Left lung (tissue), 10 donors: Measurements from ENCODE around the gene CAPZB. TPM values are rescaled to one million over a fixed set of nuclear protein-coding genes. Genes with fewer than 3 reads are reported as not detected.
A peak's percentile ranks its signal among the peaks of the same experiment; 100 is the strongest.

Experiments
- ATAC-seq: fragments of 200-7000 bp; cut with Tn5 transposase; one replicate; pipeline ENCODE4 v1.9.1; 2020; ENCODE audit warnings: moderate library complexity
- DNase-seq, 4 donors: peaks; one replicate each; pipeline ENCODE4 v3.0.0-alpha.2; 2013 to 2020
- H3K27ac ChIP-seq, 2 donors: fragments of 200-600 bp; sonication (generic) in 1 of 2; one replicate each; pipeline versions ENCODE4 v1.5.0 to v1.8.0; 2020 to 2021
- H3K27me3 ChIP-seq, 2 donors: fragments of 200-600 bp; sonication (generic) in 1 of 2; one replicate each; pipeline versions ENCODE4 v1.5.0 to v1.8.0; 2020 to 2021
- H3K36me3 ChIP-seq, 2 donors: fragments of 200-600 bp; sonication (generic) in 1 of 2; one replicate each; pipeline versions ENCODE4 v1.5.0 to v1.8.0; 2020 to 2021
- H3K4me1 ChIP-seq, 2 donors: fragments of 200-600 bp; one replicate each; pipeline ENCODE4 v1.8.0; 2021
- H3K4me3 ChIP-seq, 2 donors: fragments of 200-600 bp; sonication (generic) in 1 of 2; one replicate each; pipeline versions ENCODE4 v1.5.0 to v1.8.0; 2020 to 2021; ENCODE audit warnings: mild to moderate bottlenecking in 1 of 2
- H3K9me3 ChIP-seq, 2 donors: fragments of 200-600 bp; sonication (generic) in 1 of 2; one replicate each; pipeline versions ENCODE4 v1.5.0 to v1.8.0; 2020 to 2021
- intact Hi-C, 2 donors: fragments of 100-400 bp; cut with DNase I; formaldehyde crosslinking; loops; one replicate each; pipeline versions ENCODE4 v1.11.2 to v1.14.2; 2022
- polyA plus RNA-seq, 6 donors: library from polyadenylated mRNA; unstranded; fragments of 120-200 nt; gene quantifications; one replicate each; pipeline ENCODE4 v1.2.1, GENCODE V29; 2013; ENCODE audit not compliant: insufficient read length in 6 of 6
- total RNA-seq, 2 donors: library from RNA; stranded (reverse); fragmentation: NEBNext Ultra II Directional; extraction: Animal tissue kit (Norgen Biotek cat#: 25700); gene quantifications; one replicate each; pipeline ENCODE4 v1.2.1, GENCODE V29; 2021
- TF ChIP-seq, protein P1 (sequence below), 2 donors: fragments of 200-600 bp; sonication (generic) in 1 of 2; IDR thresholded peaks; one replicate each; pipeline versions ENCODE4 v1.5.0 to v1.8.0; 2021; ENCODE audit warnings: antibody characterized with exemption in 2 of 2
- donor health status: DM: no; HTN: yes; CAD: no.
- donor health status: DM: no; HTN: no; CAD: no.

CAPZB gene
- total and polyA plus RNA-seq, 8 donors, result 223 to 327 (median 256) TPM

DNA sequence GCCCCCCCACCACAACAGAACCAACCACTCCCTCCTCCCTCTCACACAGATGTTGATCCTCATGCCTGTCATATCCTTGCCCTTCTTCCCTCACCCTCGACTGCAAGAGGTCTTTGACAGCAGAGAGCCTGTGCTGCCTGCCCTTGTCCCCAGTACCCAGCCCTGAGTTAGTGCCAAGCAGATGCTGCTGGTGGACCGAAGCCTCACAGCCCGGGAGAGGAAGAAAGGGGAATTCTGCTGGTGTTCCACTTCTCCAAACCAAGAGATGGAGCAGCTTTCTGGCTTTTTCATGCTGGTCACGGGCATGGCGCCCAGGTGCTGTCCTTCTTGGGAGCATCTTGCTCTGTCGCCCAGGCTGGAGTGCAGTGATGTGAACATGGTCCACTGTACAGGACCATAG, 104.1 kb downstream of the CAPZB start:
- Histone ChIP-seq H3K27me3 (no peaks in the 10 kb centered on the region), H3K4me3 (no peak overlapping the region), H3K36me3 (peaks cover 0 to 96% of the 10 kb centered on the region in 2 donors), H3K4me1 (peaks cover 11 to 20% of the 10 kb centered on the region in 2 donors), H3K9me3 (no peaks in the 10 kb centered on the region), H3K27ac (no peak overlapping the region)
- intact Hi-C loops, result loop anchor here in 1 of 2 donors (10.0 kb wide), 1 partner anchor 204 kb away; no protein-coding TSS in a partner anchor
- ATAC-seq (no peak), DNase-seq (no peak)
- TF ChIP-seq, protein P1, sequence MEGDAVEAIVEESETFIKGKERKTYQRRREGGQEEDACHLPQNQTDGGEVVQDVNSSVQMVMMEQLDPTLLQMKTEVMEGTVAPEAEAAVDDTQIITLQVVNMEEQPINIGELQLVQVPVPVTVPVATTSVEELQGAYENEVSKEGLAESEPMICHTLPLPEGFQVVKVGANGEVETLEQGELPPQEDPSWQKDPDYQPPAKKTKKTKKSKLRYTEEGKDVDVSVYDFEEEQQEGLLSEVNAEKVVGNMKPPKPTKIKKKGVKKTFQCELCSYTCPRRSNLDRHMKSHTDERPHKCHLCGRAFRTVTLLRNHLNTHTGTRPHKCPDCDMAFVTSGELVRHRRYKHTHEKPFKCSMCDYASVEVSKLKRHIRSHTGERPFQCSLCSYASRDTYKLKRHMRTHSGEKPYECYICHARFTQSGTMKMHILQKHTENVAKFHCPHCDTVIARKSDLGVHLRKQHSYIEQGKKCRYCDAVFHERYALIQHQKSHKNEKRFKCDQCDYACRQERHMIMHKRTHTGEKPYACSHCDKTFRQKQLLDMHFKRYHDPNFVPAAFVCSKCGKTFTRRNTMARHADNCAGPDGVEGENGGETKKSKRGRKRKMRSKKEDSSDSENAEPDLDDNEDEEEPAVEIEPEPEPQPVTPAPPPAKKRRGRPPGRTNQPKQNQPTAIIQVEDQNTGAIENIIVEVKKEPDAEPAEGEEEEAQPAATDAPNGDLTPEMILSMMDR (IDR thresholded peaks at IDR 0.05), result no peak

- intact Hi-C loops, result no loop called here
- no peaks in the 10 kb centered on the region for H3K9me3 ChIP-seq
- TF ChIP-seq, protein P1 (IDR thresholded peaks at IDR 0.05), result no peak
- H3K27ac ChIP-seq, result no peak overlapping the region
- no peak for DNase-seq
- no peak overlapping the region for H3K4me3 ChIP-seq
- H3K36me3 ChIP-seq, result peaks cover 0 to 96% of the 10 kb centered on the region in 2 donors
- H3K27me3 ChIP-seq, result no peaks in the 10 kb centered on the region
- peaks cover 0 to 7% of the 10 kb centered on the region in 2 donors for H3K4me1 ChIP-seq
- ATAC-seq, result no peak
Observed at GRCh38 chr1:19377812-19378718, 107.3 kb downstream of the CAPZB start.

DNA sequence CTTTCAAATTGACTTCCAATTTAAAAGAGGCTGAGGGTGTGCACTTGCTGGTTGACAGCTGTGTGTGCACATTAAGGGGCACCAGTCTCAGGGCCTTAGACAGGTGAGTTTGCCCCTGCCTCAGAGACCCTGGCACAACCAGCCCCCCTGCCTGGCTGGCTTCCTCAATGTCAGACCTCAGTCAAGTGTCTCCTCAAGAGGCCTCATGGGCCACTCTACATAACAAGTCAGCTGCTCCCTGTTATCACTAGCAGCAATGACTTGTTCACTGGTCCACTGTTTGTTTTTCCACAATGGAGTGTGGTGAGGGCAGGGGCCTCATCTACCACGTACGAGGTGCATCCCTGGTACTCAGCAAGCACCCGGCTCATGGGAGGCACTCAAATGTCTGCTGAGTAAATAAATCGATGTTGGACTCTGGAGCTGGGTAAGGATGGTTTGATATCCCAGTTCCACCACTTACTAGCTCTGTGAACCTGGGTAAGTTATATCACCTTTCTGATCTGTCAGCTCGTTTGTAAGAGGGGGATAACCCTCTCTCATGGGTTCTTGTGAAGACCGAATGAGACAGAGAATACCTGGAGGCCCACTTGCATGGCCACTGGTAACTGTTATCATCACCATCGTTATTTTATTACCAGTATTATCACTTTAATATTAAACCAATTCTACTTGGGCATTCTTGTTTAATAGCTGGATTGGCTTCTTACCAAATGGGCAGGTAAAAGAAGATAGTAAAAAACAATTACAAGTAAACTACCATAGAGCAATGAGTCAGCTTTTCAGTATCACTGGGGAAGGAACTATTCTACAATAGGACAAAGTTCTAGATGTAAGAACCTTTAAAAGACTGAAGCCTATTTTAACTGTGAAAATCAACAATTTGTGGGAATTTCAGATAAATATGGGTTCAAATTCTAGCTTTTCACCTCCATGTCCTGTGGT, 108.6 kb downstream of the CAPZB start:
- Histone ChIP-seq H3K9me3 (no peaks in the 10 kb centered on the region), H3K27me3 (no peaks in the 10 kb centered on the region), H3K4me3 (no peak overlapping the region), H3K27ac (no peak overlapping the region), H3K36me3 (peaks cover 0 to 93% of the 10 kb centered on the region in 2 donors), H3K4me1 (peaks cover 10 to 12% of the 10 kb centered on the region in 2 donors)
- no peak for ATAC-seq
- intact Hi-C loops, result no loop called here
- TF ChIP-seq, protein P1 (IDR thresholded peaks at IDR 0.05), result no peak
- peak in 1 of 4 donors; percentile 27 for DNase-seq

DNA sequence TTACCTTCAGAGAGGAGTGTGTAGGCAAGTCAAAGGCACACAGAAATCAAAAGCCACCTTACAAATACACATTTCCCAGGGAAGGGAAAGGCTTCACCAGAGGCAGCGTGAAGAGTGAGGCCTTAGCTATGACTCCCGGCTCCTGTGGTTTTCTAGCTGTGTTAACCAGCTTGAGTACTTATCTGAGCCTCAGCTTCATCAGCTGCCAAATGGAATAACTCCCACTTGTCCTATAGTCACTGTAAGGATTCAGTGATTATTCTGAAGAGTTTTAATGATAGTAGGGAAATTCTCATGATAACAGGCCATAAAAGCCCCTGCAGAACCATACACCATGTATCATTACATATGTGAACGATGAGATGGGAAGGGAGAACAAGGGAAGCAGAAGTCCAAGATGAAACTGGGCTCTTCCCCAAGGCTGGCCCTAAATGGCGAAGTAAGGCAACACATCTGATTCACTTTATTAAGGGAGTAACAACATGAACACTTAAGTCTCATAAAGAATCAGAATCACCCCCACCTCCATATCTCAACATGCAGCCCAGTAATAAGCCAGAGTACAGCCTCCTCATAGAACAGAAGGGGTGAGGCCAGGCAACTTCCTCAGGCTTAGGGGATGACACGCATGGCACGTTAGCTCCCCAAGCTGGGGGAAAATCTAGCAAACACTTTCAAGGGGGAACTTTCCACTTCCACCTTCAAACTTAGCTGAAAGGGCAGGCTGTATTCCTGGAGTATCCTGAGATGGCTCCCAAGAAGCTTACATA, 109.5 kb downstream of the CAPZB start:
- DNase-seq (no peak), ATAC-seq (peak; percentile 3)
- Histone ChIP-seq H3K4me1 (peaks cover 10 to 21% of the 10 kb centered on the region in 2 donors), H3K36me3 (peaks cover 0 to 90% of the 10 kb centered on the region in 2 donors), H3K4me3 (no peak overlapping the region), H3K27ac (no peak overlapping the region), H3K27me3 (no peaks in the 10 kb centered on the region), H3K9me3 (no peaks in the 10 kb centered on the region)
- intact Hi-C loops, result no loop called here
- TF ChIP-seq, protein P1 (IDR thresholded peaks at IDR 0.05), result no peak
